Right lobe of liver (tissue), 4 donors: Measurements from ENCODE around the gene CFTR.

Experiments used
- POLR2A ChIP-seq: fragments of 450-650 bp; IDR thresholded peaks from one replicate; pipeline ENCODE4 v1.6.1; 2017; ENCODE audit warnings: antibody characterized with exemption, mild to moderate bottlenecking
- TF ChIP-seq, protein P1 (sequence below), 4 donors: fragments of 200-600 bp in 3 of 4; fragments of 450-650 bp in 1 of 4; IDR thresholded peaks; one replicate each; pipeline versions ENCODE4 v1.5.1 to v1.8.0; 2016 to 2022; ENCODE audit warnings: antibody characterized with exemption in 4 of 4, mild to moderate bottlenecking in 2 of 4
- donor health status: DM: no; HTN: no; CAD: no.
- donor health status: DM: no; HTN: no; CAD: no.
- donor health status: DM: no; HTN: yes; CAD: no.

DNA sequence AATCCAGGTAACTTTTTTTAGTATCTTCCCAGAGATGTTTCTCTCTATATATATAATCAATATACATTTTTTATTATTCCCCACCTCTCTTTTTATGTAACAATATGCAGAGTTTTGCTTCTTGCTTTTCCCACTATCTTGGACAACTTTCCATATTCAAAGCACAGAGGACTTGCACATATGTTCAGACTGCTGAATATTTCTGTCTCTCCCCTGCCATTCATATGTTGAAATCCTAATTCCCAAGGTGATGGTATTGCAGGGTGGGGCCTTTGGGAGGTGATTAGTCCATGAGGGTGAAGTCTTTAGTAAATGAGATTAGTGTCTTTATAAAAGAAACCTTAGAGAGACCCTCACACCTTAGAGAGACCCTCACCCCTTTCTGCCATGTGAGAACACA is 72.8 kb downstream of the CFTR start:
- TF ChIP-seq, protein P1, sequence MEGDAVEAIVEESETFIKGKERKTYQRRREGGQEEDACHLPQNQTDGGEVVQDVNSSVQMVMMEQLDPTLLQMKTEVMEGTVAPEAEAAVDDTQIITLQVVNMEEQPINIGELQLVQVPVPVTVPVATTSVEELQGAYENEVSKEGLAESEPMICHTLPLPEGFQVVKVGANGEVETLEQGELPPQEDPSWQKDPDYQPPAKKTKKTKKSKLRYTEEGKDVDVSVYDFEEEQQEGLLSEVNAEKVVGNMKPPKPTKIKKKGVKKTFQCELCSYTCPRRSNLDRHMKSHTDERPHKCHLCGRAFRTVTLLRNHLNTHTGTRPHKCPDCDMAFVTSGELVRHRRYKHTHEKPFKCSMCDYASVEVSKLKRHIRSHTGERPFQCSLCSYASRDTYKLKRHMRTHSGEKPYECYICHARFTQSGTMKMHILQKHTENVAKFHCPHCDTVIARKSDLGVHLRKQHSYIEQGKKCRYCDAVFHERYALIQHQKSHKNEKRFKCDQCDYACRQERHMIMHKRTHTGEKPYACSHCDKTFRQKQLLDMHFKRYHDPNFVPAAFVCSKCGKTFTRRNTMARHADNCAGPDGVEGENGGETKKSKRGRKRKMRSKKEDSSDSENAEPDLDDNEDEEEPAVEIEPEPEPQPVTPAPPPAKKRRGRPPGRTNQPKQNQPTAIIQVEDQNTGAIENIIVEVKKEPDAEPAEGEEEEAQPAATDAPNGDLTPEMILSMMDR (IDR thresholded peaks at IDR 0.05), result no peak
- no peak for TF ChIP-seq POLR2A
